Measurements from ENCODE around the gene PCDH7. TPM values are rescaled to one million over a fixed set of nuclear protein-coding genes. Genes with fewer than 3 reads are reported as not detected.

The PCDH7 gene
- polyA plus RNA-seq (ENCODE audit: insufficient read length), result 18.9 TPM
- long read RNA-seq, donor 1, full-length matches to known transcripts, result 17 of 35 reads
- long read RNA-seq, donor 1, partial matches to known transcripts, result 18 of 35 reads
- long read RNA-seq, donor 1, other reads (novel, unspliced or antisense), result 0 of 35 reads
- long read RNA-seq, donor 2, full-length matches to known transcripts, result 9 of 16 reads
- long read RNA-seq, donor 2, partial matches to known transcripts, result 7 of 16 reads
- long read RNA-seq, donor 2, other reads (novel, unspliced or antisense), result 0 of 16 reads
- long read RNA-seq, donor 3, full-length matches to known transcripts, result 9 of 9 reads
- long read RNA-seq, donor 3, partial matches to known transcripts, result 0 of 9 reads
- long read RNA-seq, donor 3, other reads (novel, unspliced or antisense), result 0 of 9 reads
- long read RNA-seq, donor 4, result 0 reads
- long read RNA-seq, donor 5, full-length matches to known transcripts, result 6 of 6 reads
- long read RNA-seq, donor 5, partial matches to known transcripts, result 0 of 6 reads
- long read RNA-seq, donor 5, other reads (novel, unspliced or antisense), result 0 of 6 reads
- long read RNA-seq, donor 6, full-length matches to known transcripts, result 4 of 4 reads
- long read RNA-seq, donor 6, partial matches to known transcripts, result 0 of 4 reads
- long read RNA-seq, donor 6, other reads (novel, unspliced or antisense), result 0 of 4 reads
- long read RNA-seq, donor 7, full-length matches to known transcripts, result 9 of 9 reads
- long read RNA-seq, donor 7, partial matches to known transcripts, result 0 of 9 reads
- long read RNA-seq, donor 7, other reads (novel, unspliced or antisense), result 0 of 9 reads
- long read RNA-seq, donor 8, full-length matches to known transcripts, result 2 of 2 reads
- long read RNA-seq, donor 8, partial matches to known transcripts, result 0 of 2 reads
- long read RNA-seq, donor 8, other reads (novel, unspliced or antisense), result 0 of 2 reads

DNA sequence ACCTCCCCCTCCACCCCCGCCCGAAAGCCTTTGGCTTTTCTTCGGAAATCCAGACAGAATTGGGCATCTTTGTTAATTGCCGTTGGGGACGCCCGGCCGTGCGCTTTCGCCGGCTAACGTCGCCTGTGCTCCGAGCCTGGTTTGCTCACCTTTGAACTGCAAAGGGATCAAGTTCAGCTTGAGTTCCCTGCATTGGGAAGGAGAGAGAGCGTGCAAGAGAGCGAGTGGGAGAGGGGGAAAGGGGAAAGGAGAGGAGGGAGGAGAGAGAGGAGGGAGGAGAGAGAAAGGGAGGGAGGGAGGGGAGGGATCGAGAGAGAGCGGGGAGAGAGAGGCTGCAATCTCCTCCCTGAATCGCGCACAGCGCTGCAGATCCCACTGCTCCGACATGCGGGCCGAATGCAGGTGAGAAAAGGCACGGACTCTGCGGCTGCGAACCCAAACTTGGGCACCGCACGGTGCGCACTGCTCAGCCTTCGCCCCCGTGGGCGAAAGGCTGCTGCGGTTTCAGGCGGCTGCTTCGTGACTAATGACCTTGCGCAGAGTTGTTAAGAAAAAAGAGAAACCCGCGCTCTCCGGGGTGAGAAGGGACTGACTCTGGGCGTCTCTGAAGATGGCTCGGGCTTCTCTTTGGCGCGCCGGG lies at the start of gene PCDH7:
PCDH7 (plus strand) TSS at position 349 of the 640 bp plus-strand sequence. CDS start 1,054 bp downstream, outside the sequence.
- peak; percentile 62 for DNase-seq

DNA sequence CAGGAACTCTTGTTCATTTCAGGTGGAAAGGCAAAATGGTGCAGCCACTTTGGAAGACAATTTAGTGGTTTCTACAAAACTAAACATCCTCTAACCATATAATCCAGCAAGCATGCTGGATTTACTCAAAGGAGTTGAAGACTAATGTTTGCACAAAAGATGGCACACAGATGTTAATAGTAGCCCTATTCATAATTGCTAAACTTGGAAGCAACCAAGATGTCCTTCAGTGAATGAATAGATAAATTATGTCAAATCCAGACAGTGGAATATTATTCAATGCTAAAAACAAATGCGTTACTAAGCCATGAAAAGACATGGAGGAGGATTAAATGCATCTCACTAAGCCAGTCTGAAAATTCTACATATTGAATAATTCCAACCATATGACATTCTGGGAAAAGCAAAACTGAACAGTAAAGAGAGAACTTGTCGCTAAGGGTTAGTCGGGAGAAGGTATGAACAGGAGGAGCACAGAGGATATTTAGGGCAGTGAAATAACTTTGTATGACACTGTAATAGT lies 48.2 kb upstream of the PCDH7 start:
- no peak for DNase-seq

DNA sequence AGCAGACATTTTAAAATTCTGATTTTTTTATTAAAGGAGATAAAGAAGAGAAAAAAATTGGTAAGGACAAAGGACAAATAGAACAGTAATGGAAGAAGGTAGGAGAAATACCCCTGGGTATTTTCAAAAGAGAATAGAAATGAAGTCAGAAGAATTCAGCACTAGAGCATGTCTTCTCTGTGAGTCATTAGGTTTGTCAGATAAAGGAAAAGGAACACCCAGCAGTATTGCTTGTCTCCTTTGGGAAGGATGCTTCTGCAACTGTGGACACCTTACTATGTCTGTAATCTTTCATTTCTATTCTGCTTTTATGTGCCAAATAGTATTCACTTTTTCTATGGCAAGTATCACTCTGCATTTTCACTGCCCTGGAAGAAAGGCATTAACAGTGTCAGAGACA lies 24.0 kb upstream of the PCDH7 start:
- no peak for DNase-seq

GRCh38 chr4:30714408-30715031 lies 5.6 kb upstream of the PCDH7 start:
- DNase-seq, result peak; percentile 41

DNA sequence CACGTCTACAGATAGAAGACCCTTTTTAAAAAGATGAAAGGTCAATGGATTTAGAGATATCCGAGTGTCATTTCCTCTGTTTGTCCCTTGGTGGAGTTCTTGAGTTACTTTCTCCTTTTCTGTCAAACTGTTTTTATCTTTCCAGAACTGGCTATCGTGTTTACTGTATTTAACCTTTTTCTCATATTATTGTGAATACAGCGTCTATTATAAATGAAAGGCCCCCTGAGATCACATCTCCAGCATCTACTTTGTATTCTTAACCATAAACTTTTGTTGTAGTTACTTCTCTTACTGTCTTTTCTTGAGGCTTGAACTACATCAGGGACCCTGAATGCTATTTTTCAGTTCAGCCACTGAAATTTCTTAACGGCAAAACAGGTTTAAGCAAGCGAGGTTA lies 4.0 kb upstream of the PCDH7 start:
- DNase-seq, result peak; percentile 51

DNA sequence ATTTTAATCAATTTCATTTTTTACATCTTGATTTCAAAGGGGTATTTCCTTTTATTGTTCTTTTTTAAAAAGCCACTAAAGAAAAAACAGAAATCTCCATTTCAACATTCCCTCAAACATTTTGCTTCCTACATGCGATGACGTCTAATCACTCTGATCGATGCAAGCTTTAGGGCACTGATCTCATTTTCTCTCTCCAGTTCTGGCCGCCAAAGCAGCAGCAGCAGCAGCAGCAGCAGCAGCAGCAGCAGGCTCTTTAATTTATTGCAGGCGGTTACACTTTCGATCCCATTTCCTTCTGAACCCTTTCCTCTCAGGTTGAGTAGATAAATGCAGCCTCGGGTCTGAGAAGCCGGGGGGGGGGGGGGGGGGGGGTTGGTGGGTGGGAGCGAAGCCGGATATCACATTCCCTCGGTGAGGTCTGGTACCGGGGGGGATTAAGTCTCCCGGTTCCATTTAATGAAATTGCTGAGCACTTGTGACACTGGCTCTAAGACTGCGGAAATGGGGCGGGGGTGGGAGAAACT lies 3.4 kb upstream of the PCDH7 start:
- DNase-seq, result peak; percentile 59

- peak; percentile 65 for DNase-seq
Measured at GRCh38 chr4:30717208-30718020, 2.8 kb upstream of the PCDH7 start.

DNA sequence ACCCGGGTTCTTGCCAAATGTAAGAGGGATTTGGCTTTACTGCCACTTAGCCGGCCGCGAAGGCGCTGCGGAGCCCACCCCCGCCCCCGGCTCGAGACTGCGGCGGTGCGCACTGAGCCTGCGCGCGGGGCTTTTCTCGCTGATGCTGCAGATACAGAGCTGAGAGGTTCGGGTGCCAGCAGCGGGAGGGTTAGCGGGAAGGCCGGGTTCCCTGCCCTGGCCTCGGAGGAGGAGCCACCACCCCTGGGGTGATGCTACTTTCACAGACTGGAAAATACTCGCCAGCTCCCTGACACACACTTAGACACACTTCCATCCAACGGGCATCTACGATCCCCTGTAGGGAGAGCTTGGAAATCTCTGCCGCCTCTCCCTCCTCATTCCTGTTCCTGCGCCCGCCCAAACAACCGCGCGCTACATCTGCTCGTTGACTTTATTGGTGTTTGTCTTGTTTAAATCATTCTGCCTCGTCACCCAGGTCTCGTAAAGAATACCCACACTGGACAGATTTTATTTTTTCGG lies 2.1 kb upstream of the PCDH7 start:
- peak; percentile 60 for DNase-seq

DNA sequence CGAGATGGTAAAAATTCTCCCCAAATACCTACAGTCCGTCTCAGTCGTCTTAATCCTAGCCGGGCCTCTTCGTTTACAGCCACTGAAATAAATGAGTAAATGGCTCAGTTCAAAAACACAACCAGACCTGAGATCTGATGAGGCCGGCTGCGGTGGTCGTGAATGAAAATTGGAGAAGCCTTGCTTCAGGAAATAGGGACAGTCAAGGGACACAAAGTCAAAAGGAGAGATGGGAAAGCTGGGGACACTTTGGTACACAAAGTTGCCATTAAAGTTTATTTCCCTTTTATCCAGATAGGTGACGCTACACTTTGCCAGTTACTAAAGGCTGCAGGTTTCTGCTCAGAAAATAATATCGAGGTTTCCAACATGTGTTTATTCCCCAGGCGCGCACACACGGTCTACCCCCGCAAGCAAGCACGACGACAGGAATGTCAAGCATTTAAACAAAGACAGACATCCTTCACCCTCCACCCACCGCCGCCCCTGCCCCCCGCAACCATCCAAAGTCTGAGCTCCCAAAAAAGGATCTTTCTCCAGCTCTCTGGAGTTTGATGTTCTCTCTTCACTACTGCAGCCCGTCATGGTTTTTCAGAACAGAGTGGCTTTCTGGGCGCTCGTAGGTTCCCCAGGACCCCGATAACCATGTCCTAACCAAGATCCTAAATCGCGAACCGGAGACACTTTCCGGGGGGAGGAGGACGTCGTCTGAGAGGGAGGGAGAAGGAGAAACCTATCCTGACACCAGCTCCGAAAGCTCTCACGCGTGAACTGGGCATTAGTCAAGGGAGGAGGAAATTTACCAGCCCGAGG lies 1.3 kb upstream of the PCDH7 start:
- peak; percentile 34 for DNase-seq

DNA sequence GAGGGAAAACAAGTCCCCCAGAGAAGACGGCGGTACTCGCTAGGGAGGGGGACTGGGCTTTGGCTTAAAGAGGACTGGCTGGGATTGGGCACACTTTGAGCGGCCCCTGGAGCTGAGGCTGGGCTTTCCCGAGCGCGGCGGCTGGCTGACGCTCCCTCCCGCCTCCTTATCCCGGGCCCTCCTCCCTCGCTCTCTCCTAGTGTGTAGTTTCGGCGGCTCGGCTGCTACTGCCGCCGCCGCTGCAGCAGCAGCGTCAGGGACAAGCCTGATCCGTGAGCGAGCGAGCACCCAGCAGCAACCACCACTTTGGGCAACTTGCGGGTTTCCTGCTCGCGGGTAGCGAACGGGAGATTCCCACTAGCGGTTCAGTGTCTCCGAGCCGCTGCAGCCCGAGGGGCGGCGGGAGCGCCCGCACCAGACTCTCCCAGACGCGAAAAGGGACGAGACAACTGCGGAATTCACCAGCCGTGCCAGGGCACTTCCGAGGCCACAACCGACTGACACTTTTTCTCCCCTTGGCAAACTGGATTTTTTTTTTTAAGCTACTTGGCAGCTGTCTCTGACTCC lies 632 bp upstream of the PCDH7 start:
- DNase-seq, result peak; percentile 67

- peak; percentile 36 for DNase-seq
Measured at GRCh38 chr4:30720661-30721184, 554 bp downstream of the PCDH7 start.

DNA sequence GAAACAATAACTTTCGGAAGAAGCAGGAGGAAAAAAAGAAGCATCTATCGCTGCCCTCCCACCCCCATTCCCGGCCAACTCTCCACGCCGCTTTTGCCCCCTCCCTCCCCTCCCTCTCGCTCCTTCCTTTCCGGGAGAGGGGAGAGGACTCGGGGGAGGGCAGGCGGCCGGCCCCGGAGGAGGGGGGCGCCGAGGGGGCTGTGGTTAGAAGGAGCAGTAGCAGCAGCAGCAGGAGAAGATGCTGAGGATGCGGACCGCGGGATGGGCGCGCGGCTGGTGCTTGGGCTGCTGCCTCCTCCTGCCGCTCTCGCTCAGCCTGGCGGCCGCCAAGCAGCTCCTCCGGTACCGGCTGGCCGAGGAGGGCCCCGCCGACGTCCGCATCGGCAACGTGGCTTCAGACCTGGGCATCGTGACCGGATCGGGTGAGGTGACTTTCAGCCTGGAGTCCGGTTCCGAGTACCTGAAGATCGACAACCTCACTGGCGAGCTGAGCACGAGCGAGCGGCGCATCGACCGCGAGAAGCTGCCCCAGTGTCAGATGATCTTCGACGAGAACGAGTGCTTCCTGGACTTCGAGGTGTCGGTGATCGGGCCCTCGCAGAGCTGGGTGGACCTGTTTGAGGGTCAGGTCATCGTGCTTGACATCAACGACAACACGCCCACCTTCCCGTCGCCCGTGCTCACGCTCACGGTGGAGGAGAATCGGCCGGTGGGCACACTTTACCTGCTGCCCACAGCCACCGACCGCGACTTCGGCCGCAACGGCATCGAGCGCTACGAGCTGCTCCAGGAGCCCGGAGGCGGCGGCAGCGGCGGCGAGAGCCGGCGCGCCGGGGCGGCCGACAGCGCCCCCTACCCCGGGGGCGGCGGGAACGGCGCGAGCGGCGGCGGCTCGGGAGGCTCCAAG lies 1.3 kb downstream of the PCDH7 start:
- peak; percentile 36 for DNase-seq

DNA sequence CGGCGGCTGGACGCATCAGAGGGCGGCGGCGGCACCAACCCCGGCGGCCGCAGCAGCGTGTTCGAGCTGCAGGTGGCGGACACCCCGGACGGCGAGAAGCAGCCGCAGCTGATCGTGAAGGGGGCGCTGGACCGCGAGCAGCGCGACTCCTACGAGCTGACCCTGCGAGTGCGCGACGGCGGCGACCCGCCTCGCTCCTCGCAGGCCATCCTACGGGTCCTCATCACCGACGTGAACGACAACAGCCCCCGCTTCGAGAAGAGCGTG lies 1.9 kb downstream of the PCDH7 start:
- DNase-seq, result no peak

DNA sequence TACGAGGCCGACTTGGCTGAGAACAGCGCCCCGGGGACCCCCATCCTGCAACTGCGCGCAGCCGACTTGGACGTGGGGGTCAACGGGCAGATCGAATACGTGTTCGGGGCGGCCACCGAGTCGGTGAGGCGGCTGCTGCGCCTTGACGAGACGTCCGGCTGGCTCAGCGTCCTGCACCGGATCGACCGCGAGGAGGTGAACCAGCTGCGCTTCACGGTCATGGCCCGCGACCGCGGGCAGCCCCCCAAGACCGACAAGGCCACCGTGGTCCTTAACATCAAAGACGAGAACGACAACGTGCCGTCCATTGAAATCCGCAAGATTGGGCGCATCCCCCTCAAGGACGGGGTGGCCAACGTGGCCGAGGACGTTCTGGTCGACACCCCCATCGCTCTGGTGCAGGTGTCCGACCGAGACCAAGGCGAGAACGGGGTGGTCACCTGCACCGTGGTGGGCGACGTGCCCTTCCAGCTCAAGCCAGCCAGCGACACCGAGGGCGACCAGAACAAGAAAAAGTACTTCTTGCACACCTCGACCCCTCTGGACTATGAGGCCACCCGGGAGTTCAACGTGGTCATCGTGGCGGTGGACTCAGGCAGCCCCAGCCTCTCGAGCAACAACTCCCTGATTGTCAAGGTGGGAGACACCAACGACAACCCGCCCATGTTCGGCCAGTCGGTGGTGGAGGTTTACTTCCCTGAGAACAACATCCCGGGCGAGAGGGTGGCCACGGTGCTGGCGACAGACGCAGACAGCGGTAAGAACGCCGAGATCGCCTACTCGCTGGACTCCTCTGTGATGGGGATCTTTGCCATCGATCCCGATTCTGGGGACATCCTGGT lies 2.4 kb downstream of the PCDH7 start:
- no peak for DNase-seq

DNA sequence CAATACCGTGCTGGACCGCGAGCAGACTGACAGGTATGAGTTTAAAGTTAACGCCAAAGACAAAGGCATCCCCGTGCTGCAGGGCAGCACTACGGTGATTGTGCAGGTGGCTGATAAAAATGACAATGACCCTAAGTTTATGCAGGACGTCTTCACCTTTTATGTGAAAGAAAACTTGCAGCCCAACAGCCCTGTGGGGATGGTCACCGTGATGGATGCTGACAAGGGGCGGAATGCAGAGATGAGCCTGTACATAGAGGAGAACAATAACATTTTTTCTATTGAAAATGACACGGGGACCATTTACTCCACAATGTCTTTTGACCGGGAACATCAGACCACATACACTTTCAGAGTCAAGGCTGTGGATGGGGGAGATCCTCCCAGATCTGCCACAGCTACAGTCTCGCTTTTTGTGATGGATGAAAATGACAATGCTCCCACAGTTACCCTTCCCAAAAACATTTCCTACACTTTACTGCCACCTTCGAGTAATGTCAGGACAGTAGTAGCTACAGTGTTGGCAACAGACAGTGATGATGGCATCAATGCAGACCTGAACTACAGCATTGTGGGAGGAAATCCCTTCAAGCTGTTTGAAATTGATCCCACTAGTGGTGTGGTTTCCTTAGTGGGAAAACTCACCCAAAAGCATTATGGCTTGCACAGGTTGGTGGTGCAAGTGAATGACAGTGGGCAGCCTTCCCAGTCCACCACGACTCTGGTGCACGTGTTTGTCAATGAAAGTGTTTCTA lies 3.2 kb downstream of the PCDH7 start:
- DNase-seq, result no peak

DNA sequence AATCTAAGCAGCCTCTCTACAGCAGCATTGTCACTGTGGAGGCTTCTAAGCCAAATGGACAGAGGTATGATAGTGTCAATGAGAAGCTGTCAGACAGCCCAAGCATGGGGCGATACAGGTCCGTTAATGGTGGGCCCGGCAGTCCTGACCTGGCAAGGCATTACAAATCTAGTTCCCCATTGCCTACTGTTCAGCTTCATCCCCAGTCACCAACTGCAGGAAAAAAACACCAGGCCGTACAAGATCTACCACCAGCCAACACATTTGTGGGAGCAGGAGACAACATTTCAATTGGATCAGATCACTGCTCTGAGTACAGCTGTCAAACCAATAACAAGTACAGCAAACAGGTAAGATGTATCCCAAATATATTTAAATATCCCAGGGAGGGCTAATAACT lies 4.1 kb downstream of the PCDH7 start:
- DNase-seq, result no peak

Measured in left kidney (tissue), 8 donors.